HG03135 (cell line): ENCODE results near the gene DAZAP2.
"Not testable (repeated sequence)": the region's sequence is repeated elsewhere in the genome, so short reads cannot be mapped to it uniquely, and the experiment has no call there.

Experiments
- ATAC-seq: cut with Tn5 transposase; IDR thresholded peaks from one replicate; pipeline ENCODE4 v1.9.1; 2021; ENCODE audit warnings: mild to moderate bottlenecking, moderate library complexity; ENCODE audit not compliant: unreplicated experiment

Gene DAZAP2

GRCh38 chr12:51217133-51217967 lies 21.3 kb upstream of the DAZAP2 start:
- ATAC-seq, result peak; percentile 33

- ATAC-seq, result peak; percentile 73
Measured at GRCh38 chr12:51217968-51218606, 20.5 kb upstream of the DAZAP2 start, which contains the start of gene POU6F1. TSS of gene POU6F1 (minus strand) at chr12:51218062. CDS start at chr12:51206836, 11,226 bp downstream.

GRCh38 chr12:51218607-51219161 lies 19.9 kb upstream of the DAZAP2 start:
- ATAC-seq, result no peak

GRCh38 chr12:51219322-51219721 lies 19.3 kb upstream of the DAZAP2 start:
- no peak for ATAC-seq

- ATAC-seq, result not testable (repeated sequence)
Measured at GRCh38 chr12:51219857-51220256, 18.8 kb upstream of the DAZAP2 start.

GRCh38 chr12:51222461-51222860 lies 16.2 kb upstream of the DAZAP2 start:
- no peak for ATAC-seq

GRCh38 chr12:51224625-51225024 lies 14.0 kb upstream of the DAZAP2 start:
- ATAC-seq, result no peak

- ATAC-seq, result no peak
Measured at GRCh38 chr12:51225234-51225633, 13.4 kb upstream of the DAZAP2 start.

GRCh38 chr12:51225771-51226170 lies 12.9 kb upstream of the DAZAP2 start:
- ATAC-seq, result no peak

- not testable (repeated sequence) for ATAC-seq
Measured at GRCh38 chr12:51227112-51227511, 11.5 kb upstream of the DAZAP2 start.

- ATAC-seq, result no peak
Measured at GRCh38 chr12:51227962-51228361, 10.7 kb upstream of the DAZAP2 start.

GRCh38 chr12:51229116-51229809 lies 9.4 kb upstream of the DAZAP2 start:
- ATAC-seq, result no peak

- ATAC-seq, result no peak
Measured at GRCh38 chr12:51232642-51233041, 6.0 kb upstream of the DAZAP2 start.

- no peak for ATAC-seq
Measured at GRCh38 chr12:51234530-51234929, 4.1 kb upstream of the DAZAP2 start.

GRCh38 chr12:51238037-51238509 lies 553 bp upstream of the DAZAP2 start:
- ATAC-seq, result peak; percentile 12

- no peak for ATAC-seq
Measured at GRCh38 chr12:51240971-51241370, 2.3 kb downstream of the DAZAP2 start.

GRCh38 chr12:51242120-51242519 lies 3.5 kb downstream of the DAZAP2 start:
- ATAC-seq, result no peak

GRCh38 chr12:51242876-51243275 lies 4.2 kb downstream of the DAZAP2 start:
- ATAC-seq, result no peak

GRCh38 chr12:51244269-51244668 lies 5.6 kb downstream of the DAZAP2 start:
- no peak for ATAC-seq

GRCh38 chr12:51245476-51246253 lies 7.0 kb downstream of the DAZAP2 start:
- ATAC-seq, result no peak
